Measurements from ENCODE around the gene FER.
"Not testable (repeated sequence)": the region's sequence is repeated elsewhere in the genome, so short reads cannot be mapped to it uniquely, and the experiment has no call there.

The FER gene

GRCh38 chr5:108798513-108799265 lies 51.0 kb downstream of the FER start:
- no peak for DNase-seq (ENCODE audit: low read depth)

GRCh38 chr5:108801301-108801700 lies 53.6 kb downstream of the FER start:
- DNase-seq (ENCODE audit: low read depth) = no peak

- no peak for DNase-seq (ENCODE audit: low read depth)
These were observed 54.1 kb downstream of the FER start for GRCh38 chr5:108801776-108802175.

GRCh38 chr5:108810717-108811116 lies 63.0 kb downstream of the FER start:
- no peak for DNase-seq (ENCODE audit: low read depth)

- DNase-seq (ENCODE audit: low read depth) = no peak
These were observed 66.0 kb downstream of the FER start for GRCh38 chr5:108813673-108814072.

- no peak for DNase-seq (ENCODE audit: low read depth)
These were observed 66.9 kb downstream of the FER start for GRCh38 chr5:108814551-108814950.

- no peak for DNase-seq (ENCODE audit: low read depth)
These were observed 71.0 kb downstream of the FER start for GRCh38 chr5:108818613-108819272.

GRCh38 chr5:108820983-108821382 lies 73.3 kb downstream of the FER start:
- no peak for DNase-seq (ENCODE audit: low read depth)

- no peak for DNase-seq (ENCODE audit: low read depth)
These were observed 74.7 kb downstream of the FER start for GRCh38 chr5:108822211-108822947.

GRCh38 chr5:108827131-108827530 lies 79.4 kb downstream of the FER start:
- DNase-seq (ENCODE audit: low read depth) = no peak

- DNase-seq (ENCODE audit: low read depth) = no peak
These were observed 83.1 kb downstream of the FER start for GRCh38 chr5:108830705-108831276.

GRCh38 chr5:108836492-108836891 lies 88.8 kb downstream of the FER start:
- DNase-seq (ENCODE audit: low read depth) = no peak

GRCh38 chr5:108842260-108842941 lies 94.7 kb downstream of the FER start:
- not testable (repeated sequence) for DNase-seq (ENCODE audit: low read depth)

- DNase-seq (ENCODE audit: low read depth) = not testable (repeated sequence)
These were observed 103.4 kb downstream of the FER start for GRCh38 chr5:108851129-108851528.

GRCh38 chr5:108857905-108858304 lies 110.2 kb downstream of the FER start:
- no peak for DNase-seq (ENCODE audit: low read depth)

- no peak for DNase-seq (ENCODE audit: low read depth)
These were observed 111.3 kb downstream of the FER start for GRCh38 chr5:108858959-108859358.

GRCh38 chr5:108862211-108862610 lies 114.5 kb downstream of the FER start:
- DNase-seq (ENCODE audit: low read depth) = no peak

GRCh38 chr5:108866097-108866496 lies 118.4 kb downstream of the FER start:
- DNase-seq (ENCODE audit: low read depth) = not testable (repeated sequence)

GRCh38 chr5:108867656-108868055 lies 120.0 kb downstream of the FER start:
- no peak for DNase-seq (ENCODE audit: low read depth)

- no peak for DNase-seq (ENCODE audit: low read depth)
These were observed 121.4 kb downstream of the FER start for GRCh38 chr5:108869066-108869465.

- DNase-seq (ENCODE audit: low read depth) = no peak
These were observed 128.8 kb downstream of the FER start for GRCh38 chr5:108876451-108876850.

- DNase-seq (ENCODE audit: low read depth) = no peak
These were observed 131.1 kb downstream of the FER start for GRCh38 chr5:108878756-108879155.
